Ishikawa (cell line): ENCODE measurements around the gene ATP2B2.
A peak's percentile ranks its signal among the peaks of the same experiment; 100 is the strongest.

Experiments
- CEBPB ChIP-seq: IDR thresholded peaks from 2 replicates; pipeline ENCODE4 v1.6.1; 2012
- CREB1 ChIP-seq: IDR thresholded peaks from 2 replicates; pipeline ENCODE4 v1.6.1; 2012; ENCODE audit warnings: low read depth
- EGR1 ChIP-seq: IDR thresholded peaks from 2 replicates; pipeline ENCODE4 v1.6.1; 2012
- EP300 ChIP-seq: IDR thresholded peaks from 2 replicates; pipeline ENCODE4 v1.6.1; 2012; ENCODE audit warnings: borderline replicate concordance
- FOXM1 ChIP-seq: IDR thresholded peaks from 2 replicates; pipeline ENCODE4 v1.6.1; 2012; ENCODE audit warnings: low read depth, borderline replicate concordance
- RAD21 ChIP-seq: IDR thresholded peaks from 2 replicates; pipeline ENCODE4 v1.6.1; 2012; ENCODE audit warnings: low read depth
- TAF1 ChIP-seq: IDR thresholded peaks from 2 replicates; pipeline ENCODE4 v1.6.1; 2012; ENCODE audit warnings: low read depth, mild to moderate bottlenecking
- TCF12 ChIP-seq: IDR thresholded peaks from 2 replicates; pipeline ENCODE4 v1.6.1; 2012; ENCODE audit warnings: low read depth
- TEAD4 ChIP-seq: IDR thresholded peaks from 2 replicates; pipeline ENCODE4 v1.6.1; 2012
- YY1 ChIP-seq: IDR thresholded peaks from 2 replicates; pipeline ENCODE4 v1.6.1; 2012; ENCODE audit warnings: low read depth
- ZBTB7A ChIP-seq: IDR thresholded peaks from 2 replicates; pipeline ENCODE4 v1.6.1; 2012; ENCODE audit warnings: low read depth
- TF ChIP-seq, protein P1 (sequence below): IDR thresholded peaks from 2 replicates; pipeline ENCODE4 v1.6.1; 2012
- TF ChIP-seq, protein P2 (sequence below): IDR thresholded peaks from 2 replicates; pipeline ENCODE4 v1.6.1; 2012; ENCODE audit warnings: low read depth, mild to moderate bottlenecking

DNA sequence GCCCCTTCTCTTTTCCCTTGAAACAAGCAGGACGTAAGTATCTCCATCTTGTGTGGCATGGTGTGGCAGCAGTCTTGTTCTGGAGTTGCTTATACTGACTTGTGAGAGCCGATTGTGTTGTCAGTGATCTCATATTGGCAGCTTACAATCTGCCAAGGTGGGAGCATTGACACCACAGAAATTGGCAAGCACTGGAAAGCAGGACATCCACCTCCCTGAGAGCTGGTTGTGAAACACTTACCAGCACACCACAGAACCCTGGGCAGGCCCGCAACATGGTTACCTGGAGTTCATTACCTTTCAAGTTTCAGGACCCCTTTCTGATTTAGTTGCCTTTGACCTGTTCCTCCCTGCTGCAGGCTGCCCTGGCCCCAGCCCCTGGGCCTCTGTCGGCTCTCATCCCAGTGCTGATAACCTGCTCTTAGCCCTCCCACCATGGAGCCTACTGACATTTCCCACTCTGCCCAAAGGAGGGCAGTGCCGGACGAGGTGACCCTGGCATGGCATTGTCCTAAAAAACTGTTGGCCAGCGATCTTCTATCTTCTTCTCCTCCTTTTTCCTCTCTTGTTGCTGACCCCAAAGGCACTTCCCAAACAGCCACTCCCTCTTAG is 10.6 kb upstream of the ATP2B2 start:
- TF ChIP-seq, protein P1, sequence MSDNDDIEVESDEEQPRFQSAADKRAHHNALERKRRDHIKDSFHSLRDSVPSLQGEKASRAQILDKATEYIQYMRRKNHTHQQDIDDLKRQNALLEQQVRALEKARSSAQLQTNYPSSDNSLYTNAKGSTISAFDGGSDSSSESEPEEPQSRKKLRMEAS: no peak
- TF ChIP-seq YY1: no peak
- TF ChIP-seq CEBPB: no peak
- TF ChIP-seq EP300: no peak
- TF ChIP-seq ZBTB7A: no peak
- no peak for TF ChIP-seq TAF1
- TF ChIP-seq TEAD4: no peak
- TF ChIP-seq FOXM1: no peak
- TF ChIP-seq, protein P2, sequence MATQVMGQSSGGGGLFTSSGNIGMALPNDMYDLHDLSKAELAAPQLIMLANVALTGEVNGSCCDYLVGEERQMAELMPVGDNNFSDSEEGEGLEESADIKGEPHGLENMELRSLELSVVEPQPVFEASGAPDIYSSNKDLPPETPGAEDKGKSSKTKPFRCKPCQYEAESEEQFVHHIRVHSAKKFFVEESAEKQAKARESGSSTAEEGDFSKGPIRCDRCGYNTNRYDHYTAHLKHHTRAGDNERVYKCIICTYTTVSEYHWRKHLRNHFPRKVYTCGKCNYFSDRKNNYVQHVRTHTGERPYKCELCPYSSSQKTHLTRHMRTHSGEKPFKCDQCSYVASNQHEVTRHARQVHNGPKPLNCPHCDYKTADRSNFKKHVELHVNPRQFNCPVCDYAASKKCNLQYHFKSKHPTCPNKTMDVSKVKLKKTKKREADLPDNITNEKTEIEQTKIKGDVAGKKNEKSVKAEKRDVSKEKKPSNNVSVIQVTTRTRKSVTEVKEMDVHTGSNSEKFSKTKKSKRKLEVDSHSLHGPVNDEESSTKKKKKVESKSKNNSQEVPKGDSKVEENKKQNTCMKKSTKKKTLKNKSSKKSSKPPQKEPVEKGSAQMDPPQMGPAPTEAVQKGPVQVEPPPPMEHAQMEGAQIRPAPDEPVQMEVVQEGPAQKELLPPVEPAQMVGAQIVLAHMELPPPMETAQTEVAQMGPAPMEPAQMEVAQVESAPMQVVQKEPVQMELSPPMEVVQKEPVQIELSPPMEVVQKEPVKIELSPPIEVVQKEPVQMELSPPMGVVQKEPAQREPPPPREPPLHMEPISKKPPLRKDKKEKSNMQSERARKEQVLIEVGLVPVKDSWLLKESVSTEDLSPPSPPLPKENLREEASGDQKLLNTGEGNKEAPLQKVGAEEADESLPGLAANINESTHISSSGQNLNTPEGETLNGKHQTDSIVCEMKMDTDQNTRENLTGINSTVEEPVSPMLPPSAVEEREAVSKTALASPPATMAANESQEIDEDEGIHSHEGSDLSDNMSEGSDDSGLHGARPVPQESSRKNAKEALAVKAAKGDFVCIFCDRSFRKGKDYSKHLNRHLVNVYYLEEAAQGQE: no peak
- TF ChIP-seq TCF12: no peak
- TF ChIP-seq RAD21: peak; percentile 42
- TF ChIP-seq EGR1: no peak
- no peak for TF ChIP-seq CREB1
